Transverse colon (tissue), 4 donors: Measurements from ENCODE around the gene HOXD10. TPM values are rescaled to one million over a fixed set of nuclear protein-coding genes. Genes with fewer than 3 reads are reported as not detected.
A peak's percentile ranks its signal among the peaks of the same experiment; 100 is the strongest.

Experiments used
- DNase-seq: peaks from one replicate; pipeline ENCODE4 v3.0.0-alpha.2; 2019
- H3K27ac ChIP-seq, 4 donors: fragments of 200-600 bp; sonication (generic); 2 replicates each; pipeline ENCODE4 v1.5.1; 2016 to 2018; ENCODE audit warnings: inconsistent platforms in 4 of 4
- H3K27me3 ChIP-seq: fragments of 200-600 bp; sonication (generic); 2 replicates; pipeline ENCODE4 v1.5.1; 2017; ENCODE audit warnings: inconsistent platforms
- H3K36me3 ChIP-seq, 4 donors: fragments of 200-600 bp; sonication (generic); 2 replicates each; pipeline ENCODE4 v1.5.1; 2017 to 2019; ENCODE audit warnings: inconsistent platforms in 4 of 4
- H3K4me1 ChIP-seq, 4 donors: fragments of 200-600 bp; sonication (generic); 2 replicates each; pipeline ENCODE4 v1.5.1; 2017 to 2020; ENCODE audit warnings: inconsistent platforms in 4 of 4
- H3K4me3 ChIP-seq, 4 donors: fragments of 200-600 bp; sonication (generic); 1 replicate in 1 of 4; 2 replicates in 3 of 4; pipeline versions ENCODE4 v1.5.1 to v1.6.1; 2017 to 2019; ENCODE audit warnings: inconsistent platforms in 4 of 4
- H3K9me3 ChIP-seq, 2 donors: fragments of 200-600 bp; sonication (generic); 2 replicates each; pipeline ENCODE4 v1.5.1; 2017 to 2019; ENCODE audit warnings: inconsistent platforms in 2 of 2
- EP300 ChIP-seq: sonication (generic); formaldehyde crosslinking; IDR thresholded peaks from one replicate; pipeline ENCODE4 v1.6.1; 2017; ENCODE audit warnings: antibody characterized with exemption, low read depth
- POLR2A ChIP-seq: fragments of 450-650 bp; IDR thresholded peaks from one replicate; pipeline ENCODE4 v1.6.1; 2016; ENCODE audit warnings: antibody characterized with exemption, mild to moderate bottlenecking, moderate library complexity
- POLR2AphosphoS5 ChIP-seq, 3 donors: sonication (generic); formaldehyde crosslinking; IDR thresholded peaks; one replicate each; pipeline ENCODE4 v1.6.1; 2016; ENCODE audit warnings: antibody characterized with exemption in 3 of 3
- WGBS, 2 donors: methylation state at CpG; one replicate each; pipeline ENCODE4 v1.1.5; 2018; ENCODE audit warnings: low coverage in 1 of 2; 5-methylcytosine and 5-hydroxymethylcytosine counted together
- in situ Hi-C, 4 donors: fragments of 200-750 bp; cut with MboI; loops; one replicate each; pipeline versions ENCODE4 v1.15.0 to v1.15.1; 2017; ENCODE audit warnings: low sequenced_read_pairs in 3 of 4, low pct_ligation_motif_present in 1 of 4, low pct_unique_long_range_greater_than_20kb in 1 of 4
- intact Hi-C: fragments of 100-400 bp; cut with DNase I; formaldehyde crosslinking; loops from one replicate; pipeline ENCODE4 v1.15.1; 2023; ENCODE audit warnings: low total_unique reads
- total RNA-seq, 4 donors: library from RNA; depleted of rRNA; stranded (reverse); fragments of >200 nt; gene quantifications; one replicate each; pipeline ENCODE4 v1.1.0, GENCODE V29; 2016
- TF ChIP-seq, protein P1 (sequence below), 5 experiments: fragments of 200-600 bp in 3 of 5; fragments of 450-650 bp in 2 of 5; sonication (generic) in 3 of 5; IDR thresholded peaks; 1 replicate in 2 of 5; 2 replicates in 3 of 5; pipeline ENCODE4 v1.5.1; 2016 to 2017; ENCODE audit warnings: antibody characterized with exemption in 5 of 5, inconsistent platforms in 3 of 5, mild to moderate bottlenecking in 2 of 5, moderate library complexity in 1 of 5

The HOXD10 gene
- total RNA-seq, 4 donors from 2014 or later = 1.1 to 25.1 (median 7.6) TPM

DNA sequence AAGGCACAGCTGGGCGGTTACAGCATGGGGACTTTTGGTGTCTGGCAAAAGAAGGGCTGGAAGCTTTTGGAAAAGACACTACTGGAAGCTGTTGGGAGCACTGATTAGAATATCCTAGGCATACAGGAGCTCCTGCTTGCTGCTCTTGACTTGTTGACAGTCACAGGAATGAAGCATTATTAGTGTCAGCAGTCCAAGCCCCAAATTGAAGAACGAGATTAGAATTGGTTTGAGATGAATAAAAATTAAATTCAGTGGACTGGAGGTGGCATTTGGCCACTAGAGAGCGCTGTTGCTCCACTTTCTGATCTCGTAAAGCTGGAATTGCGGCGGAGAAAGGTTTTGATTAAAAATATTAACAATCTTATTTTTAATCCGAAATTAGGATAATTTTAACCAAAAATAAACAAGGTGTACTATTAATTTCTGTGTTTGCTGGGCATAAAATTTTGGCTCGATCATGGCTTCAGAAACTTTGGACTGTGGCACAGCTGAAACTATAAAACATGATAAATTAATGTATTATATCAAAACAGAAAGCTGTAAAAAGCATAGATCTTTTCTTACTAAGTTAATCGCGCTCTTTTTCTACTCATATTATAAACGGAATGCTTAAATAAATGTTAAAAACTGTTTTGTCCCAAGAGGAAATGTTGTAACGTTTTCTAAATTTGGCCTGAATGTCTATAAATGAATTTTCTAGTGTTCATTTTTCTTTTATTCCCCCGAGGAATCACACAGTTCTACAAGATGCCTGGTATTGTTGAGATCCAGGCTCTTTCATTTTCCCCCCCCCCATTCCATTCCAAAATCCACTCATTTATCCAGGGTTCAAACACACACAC, 10.6 kb downstream of the HOXD10 start:
- no peaks in the 10 kb centered on the region for H3K36me3 ChIP-seq
- WGBS, 2 donors = 6% methylated on average over 13 of the region's 13 CpGs
- H3K27me3 ChIP-seq = peaks cover 93% of the 10 kb centered on the region
- TF ChIP-seq POLR2A = no peak
- TF ChIP-seq, protein P1, sequence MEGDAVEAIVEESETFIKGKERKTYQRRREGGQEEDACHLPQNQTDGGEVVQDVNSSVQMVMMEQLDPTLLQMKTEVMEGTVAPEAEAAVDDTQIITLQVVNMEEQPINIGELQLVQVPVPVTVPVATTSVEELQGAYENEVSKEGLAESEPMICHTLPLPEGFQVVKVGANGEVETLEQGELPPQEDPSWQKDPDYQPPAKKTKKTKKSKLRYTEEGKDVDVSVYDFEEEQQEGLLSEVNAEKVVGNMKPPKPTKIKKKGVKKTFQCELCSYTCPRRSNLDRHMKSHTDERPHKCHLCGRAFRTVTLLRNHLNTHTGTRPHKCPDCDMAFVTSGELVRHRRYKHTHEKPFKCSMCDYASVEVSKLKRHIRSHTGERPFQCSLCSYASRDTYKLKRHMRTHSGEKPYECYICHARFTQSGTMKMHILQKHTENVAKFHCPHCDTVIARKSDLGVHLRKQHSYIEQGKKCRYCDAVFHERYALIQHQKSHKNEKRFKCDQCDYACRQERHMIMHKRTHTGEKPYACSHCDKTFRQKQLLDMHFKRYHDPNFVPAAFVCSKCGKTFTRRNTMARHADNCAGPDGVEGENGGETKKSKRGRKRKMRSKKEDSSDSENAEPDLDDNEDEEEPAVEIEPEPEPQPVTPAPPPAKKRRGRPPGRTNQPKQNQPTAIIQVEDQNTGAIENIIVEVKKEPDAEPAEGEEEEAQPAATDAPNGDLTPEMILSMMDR (IDR thresholded peaks at IDR 0.05) = peak; percentile 86 to 97 (median 94)
- no peak for TF ChIP-seq EP300
- no peaks in the 10 kb centered on the region for H3K9me3 ChIP-seq
- peak; percentile 79 for DNase-seq
- intact Hi-C loops (loop anchor here (5.0 kb wide), 1 partner anchor 510 kb away; no protein-coding TSS in a partner anchor), in situ Hi-C loops (loop anchor here (5.0 to 25.0 kb wide), 6 partner anchors 328 to 1028 kb away; no protein-coding TSS in a partner anchor)
- no peak overlapping the region for H3K4me3 ChIP-seq
- peaks cover 7 to 55% (median 31%) of the 10 kb centered on the region in 4 donors for H3K4me1 ChIP-seq
- H3K27ac ChIP-seq = peak overlapping the region in 2 of 4 donors; percentile 11 to 95

DNA sequence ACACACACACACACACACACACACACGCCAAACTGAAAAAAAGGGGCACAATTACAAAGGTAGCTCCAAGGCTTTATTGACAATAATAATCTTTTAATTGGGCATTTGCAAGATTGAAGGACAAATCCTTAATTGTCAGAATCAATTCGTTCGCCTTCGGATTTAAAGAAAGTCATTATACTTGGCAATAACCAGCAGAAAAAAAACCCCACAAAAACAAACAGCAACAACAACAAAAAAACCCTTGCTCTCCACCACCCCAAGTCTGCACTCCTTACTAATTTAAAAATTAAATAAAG, 11.1 kb downstream of the HOXD10 start:
- H3K27ac ChIP-seq = peak overlapping the region; percentile 94 to 96 (median 94)

DNA sequence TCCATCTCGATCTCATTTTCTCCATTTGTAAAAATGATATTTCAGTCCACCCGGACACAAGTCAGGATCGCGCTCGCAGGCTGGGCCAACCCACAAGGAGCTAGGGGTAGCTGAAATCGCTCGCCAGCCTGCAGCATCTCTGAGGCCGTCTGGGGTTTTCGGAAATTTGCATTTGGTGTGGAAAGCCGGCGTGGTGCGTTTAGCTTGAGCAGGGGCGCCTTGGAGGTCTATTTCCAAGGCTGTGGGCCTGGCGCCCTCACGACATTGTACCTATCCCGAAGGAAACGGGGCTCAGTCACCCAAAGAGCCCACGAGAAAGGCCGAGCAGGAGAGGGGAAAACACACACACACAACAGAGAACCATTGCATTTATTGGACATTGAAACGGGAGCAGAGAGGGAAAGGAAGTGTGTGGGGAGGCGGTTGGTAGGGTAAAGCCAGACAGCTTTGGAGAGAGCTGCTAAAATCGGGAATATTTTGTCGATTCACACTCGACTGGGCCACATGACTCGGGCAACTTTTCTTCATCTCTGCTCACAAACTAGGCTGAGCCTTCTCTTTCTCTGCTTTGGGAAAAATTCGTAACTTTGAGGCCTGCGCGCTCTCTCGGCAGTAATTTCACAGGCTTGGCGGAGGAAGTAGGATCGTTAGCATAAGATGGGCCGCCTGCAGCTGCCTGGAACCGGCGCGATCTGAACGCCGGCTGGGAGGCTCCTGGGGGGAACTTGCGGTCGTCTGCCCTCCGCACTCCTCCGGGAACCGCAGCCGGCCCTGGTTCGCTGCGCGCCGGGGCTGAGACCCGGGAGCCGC, 11.8 kb downstream of the HOXD10 start:
- Histone ChIP-seq H3K9me3 (no peaks in the 10 kb centered on the region), H3K36me3 (no peaks in the 10 kb centered on the region), H3K4me1 (peaks cover 12 to 53% (median 33%) of the 10 kb centered on the region in 4 donors), H3K27ac (peak overlapping the region; percentile 94 to 96 (median 94)), H3K4me3 (peak overlapping the region; percentile 10 to 68 (median 50)), H3K27me3 (peaks cover 91% of the 10 kb centered on the region)
- in situ Hi-C loops = loop anchor here (5.0 to 25.0 kb wide), 6 partner anchors 326 to 1026 kb away; no protein-coding TSS in a partner anchor
- 20 to 46% methylated on average over 10 to 44 of the region's 49 CpGs for WGBS, 2 donors
- intact Hi-C loops = loop anchor here (5.0 kb wide), 1 partner anchor 509 kb away; no protein-coding TSS in a partner anchor
- TF ChIP-seq POLR2A (no peak), POLR2AphosphoS5 (IDR thresholded peaks at IDR 0.05) (no peak), EP300 (no peak)
- TF ChIP-seq, protein P1 (IDR thresholded peaks at IDR 0.05) = no peak
- DNase-seq = no peak

More for the DNA sequence above, 11.1 kb downstream of the HOXD10 start:
- DNase-seq = no peak
- Histone ChIP-seq H3K36me3 (no peaks in the 10 kb centered on the region), H3K4me1 (peaks cover 7 to 53% (median 32%) of the 10 kb centered on the region in 4 donors), H3K27me3 (peaks cover 91% of the 10 kb centered on the region), H3K9me3 (no peaks in the 10 kb centered on the region), H3K4me3 (peak overlapping the region in 1 of 4 donors; percentile 55)
- in situ Hi-C loops (loop anchor here (5.0 to 25.0 kb wide), 6 partner anchors 327 to 1027 kb away; no protein-coding TSS in a partner anchor), intact Hi-C loops (loop anchor here (5.0 kb wide), 1 partner anchor 510 kb away; no protein-coding TSS in a partner anchor)
- TF ChIP-seq POLR2AphosphoS5 (IDR thresholded peaks at IDR 0.05) (no peak), EP300 (no peak), POLR2A (no peak)
- TF ChIP-seq, protein P1 (IDR thresholded peaks at IDR 0.05) = no peak
- WGBS, 2 donors = 35 to 41% methylated on average over 4 of the region's 4 CpGs
